M059J (cell line): Measurements from ENCODE around the gene YPEL1. TPM values are rescaled to one million over a fixed set of nuclear protein-coding genes. Genes with fewer than 3 reads are reported as not detected.
"Not testable (repeated sequence)": the region's sequence is repeated elsewhere in the genome, so short reads cannot be mapped to it uniquely, and the experiment has no call there.

ENCODE experiments used
- DNase-seq: peaks from one replicate; pipeline ENCODE4 v3.0.0-alpha.2; 2012; ENCODE audit warnings: low read depth
- total RNA-seq: library from RNA; depleted of rRNA; stranded (reverse); fragments of >200 nt; shearing (Covaris generic); gene quantifications from 2 replicates; pipeline ENCODE4 v1.2.3, GENCODE V29; 2014

The YPEL1 gene
- total RNA-seq, 1 experiment from 2014 or later = 1.2 TPM

DNA sequence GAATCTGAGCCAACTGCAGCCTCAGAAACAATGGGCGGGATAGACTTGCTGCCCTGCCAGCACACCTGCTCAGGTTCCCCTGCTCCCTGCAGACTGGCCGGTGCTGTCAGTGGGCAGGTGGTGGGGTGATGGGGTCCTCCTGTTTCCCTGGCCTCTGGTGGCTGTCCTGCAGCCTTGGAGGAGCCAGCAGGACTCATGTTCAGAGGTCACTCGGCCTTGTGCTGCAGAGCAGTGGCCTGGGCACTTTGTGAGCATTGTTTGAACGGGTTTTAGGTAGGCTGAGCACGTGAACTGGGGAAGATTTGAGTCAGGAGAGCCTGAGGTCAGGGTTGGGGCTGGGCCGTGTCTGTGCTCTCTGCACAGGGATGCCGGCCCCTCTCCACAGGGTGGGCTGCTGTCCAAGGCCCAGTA is 52.2 kb downstream of the YPEL1 start:
- DNase-seq = no peak

GRCh38 chr22:21682385-21683175 is 53.0 kb downstream of the YPEL1 start:
- DNase-seq = no peak

GRCh38 chr22:21681566-21682370 is 53.8 kb downstream of the YPEL1 start:
- no peak for DNase-seq

- no peak for DNase-seq
These were observed 54.6 kb downstream of the YPEL1 start for GRCh38 chr22:21680830-21681565.

DNA sequence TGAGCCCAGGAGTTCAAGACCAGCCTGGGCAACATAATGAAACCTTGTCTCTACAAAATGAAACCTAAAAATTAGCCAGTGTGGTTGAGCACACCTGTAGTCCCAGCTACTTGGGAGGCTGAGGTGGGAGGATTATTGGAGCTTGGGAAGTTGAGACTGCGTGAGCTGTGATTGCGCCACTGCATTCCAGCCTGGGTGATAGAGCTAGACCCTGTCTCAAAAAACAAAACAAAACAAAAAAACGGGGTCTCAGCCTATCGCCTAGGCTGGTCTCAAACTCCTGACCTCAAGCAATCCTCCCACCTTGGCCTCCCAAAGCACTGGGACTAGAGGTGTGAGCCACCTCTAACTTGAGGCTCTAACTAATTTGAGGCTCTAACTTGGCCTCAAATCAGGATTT is 56.2 kb downstream of the YPEL1 start:
- no peak for DNase-seq

- DNase-seq = not testable (repeated sequence)
These were observed 56.8 kb downstream of the YPEL1 start for GRCh38 chr22:21678842-21679241.

DNA sequence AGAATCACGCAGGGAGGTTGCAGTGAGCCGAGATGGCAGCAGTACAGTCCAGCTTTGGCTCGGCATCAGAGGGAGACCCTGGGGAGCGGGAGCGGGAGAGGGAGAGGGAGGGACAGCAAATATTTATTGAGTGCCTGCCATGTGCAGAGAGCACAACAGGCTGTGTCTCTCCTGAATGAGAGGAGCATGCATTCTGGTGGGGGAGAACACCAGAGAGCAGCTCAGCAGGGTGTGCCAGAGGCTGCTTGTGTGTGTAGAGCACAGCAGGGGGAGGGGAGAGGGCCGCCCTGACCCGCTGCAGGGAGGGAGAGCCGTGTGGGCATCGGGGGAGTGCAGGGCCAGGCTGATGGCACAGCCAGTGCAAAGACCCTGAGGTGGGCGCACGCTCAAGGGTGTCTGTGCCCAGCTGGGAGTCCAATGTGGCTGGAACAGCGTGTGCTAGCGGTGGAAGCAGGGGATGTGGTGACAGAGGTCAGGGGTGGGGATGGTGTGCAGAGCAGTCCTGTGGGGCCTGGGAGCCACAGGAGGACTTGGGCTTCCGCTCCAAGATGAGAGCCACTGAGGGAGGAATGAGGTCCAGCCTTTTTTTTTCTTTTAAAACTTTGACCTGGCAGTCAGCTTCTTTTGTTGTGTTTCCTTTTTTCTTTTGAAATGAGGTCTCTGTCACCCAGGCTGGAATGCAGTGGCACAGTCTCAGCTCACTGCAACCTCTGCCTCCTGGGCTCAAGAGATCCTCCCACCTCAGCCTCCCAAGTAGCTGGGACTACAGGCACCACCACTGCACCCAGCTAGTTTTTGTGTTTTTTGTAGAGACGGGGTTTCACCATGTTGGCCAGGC is 57.8 kb downstream of the YPEL1 start:
- no peak for DNase-seq

DNA sequence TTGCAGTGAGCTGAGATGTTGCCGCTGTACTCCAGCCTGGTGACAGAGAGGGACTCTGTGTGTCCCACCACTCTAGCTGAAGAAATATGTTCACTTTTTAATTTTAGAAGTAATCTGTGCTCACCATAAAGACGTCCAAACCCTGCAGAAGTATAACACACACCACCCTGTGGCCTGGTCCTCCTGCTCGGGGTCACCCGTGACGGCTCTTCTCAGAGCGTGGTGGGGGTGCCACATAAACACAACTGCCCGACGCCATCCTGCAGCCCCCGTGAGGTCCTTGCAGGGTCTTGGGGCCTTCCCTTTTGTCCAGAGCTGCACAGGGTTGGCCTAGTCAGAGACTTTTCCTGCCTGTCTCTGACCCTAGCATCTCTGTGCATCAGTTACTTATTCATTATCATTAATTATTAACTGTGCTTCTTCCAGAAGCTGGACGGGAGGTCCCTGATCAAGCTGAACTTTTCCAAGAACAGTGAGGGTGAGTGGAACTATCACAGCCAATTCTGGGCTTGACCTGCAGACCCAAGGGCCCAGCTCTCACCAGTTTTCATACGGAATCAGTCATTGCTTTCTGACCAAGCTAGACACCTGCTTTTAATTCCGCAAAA is 60.9 kb downstream of the YPEL1 start:
- DNase-seq = no peak

GRCh38 chr22:21673534-21674321 is 61.9 kb downstream of the YPEL1 start:
- no peak for DNase-seq

DNA sequence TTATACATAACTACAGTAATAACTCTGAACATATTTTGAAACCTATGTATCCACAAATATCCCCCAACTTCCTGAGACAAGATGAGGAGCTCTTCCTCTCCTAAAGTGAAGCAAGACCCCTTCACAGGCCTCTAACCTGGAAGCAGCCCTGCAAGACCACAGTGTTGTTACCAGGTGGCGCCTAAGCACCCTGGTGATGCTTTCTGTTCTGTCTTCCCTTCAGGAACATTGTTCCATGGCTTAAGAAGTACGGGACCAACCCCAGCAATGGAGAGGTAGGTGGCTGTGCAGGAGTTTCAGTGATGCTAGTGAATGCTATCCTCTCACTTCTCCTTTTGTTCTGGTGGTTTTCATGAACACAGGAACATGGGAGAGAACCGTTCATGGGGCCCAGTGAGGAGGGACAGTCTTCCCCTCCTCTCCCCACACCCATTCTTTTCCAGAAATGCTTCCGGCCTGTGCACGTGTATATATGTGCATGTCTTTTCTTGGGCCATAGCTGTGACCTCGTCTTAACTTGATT is 63.4 kb downstream of the YPEL1 start:
- no peak for DNase-seq

DNA sequence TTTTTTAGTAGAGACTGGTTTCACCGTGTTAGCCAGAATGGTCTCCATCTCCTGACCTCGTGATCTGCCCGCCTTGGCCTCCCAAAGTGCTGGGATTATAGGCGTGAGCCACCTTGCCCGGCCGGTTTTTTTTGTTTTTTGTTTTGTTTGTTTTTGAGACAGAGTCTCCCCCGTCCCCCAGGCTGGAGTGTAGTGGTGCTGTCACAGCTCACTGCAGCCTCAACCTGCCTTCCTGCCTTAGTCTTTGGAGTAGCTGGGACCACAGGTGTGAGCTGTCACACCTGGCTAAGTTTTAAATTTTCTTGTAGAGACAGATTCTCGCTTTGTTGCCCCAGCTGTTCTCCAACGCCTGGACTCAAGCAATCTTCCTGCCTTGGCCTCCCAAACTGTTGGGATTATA is 66.6 kb downstream of the YPEL1 start:
- DNase-seq = no peak

GRCh38 chr22:21666786-21667185 is 68.8 kb downstream of the YPEL1 start:
- no peak for DNase-seq

GRCh38 chr22:21665047-21665851 is 70.3 kb downstream of the YPEL1 start:
- no peak for DNase-seq

- no peak for DNase-seq
These were observed 71.9 kb downstream of the YPEL1 start for GRCh38 chr22:21663738-21664137.

GRCh38 chr22:21661991-21662390 is 73.6 kb downstream of the YPEL1 start:
- DNase-seq = no peak

GRCh38 chr22:21660904-21661303 is 74.7 kb downstream of the YPEL1 start:
- no peak for DNase-seq

- no peak for DNase-seq
These were observed 75.6 kb downstream of the YPEL1 start for GRCh38 chr22:21659864-21660525.

GRCh38 chr22:21657360-21658032 is 78.1 kb downstream of the YPEL1 start:
- peak; percentile 70 for DNase-seq
